DOHH2 (cell line): Measurements from ENCODE around the gene DOCK10.

Experiments used
- H3F3A ChIP-seq: fragments of 200-600 bp; sonication (generic), shearing (Covaris generic); 2 replicates; pipeline ENCODE4 v1.6.0; 2016; ENCODE audit warnings: antibody characterized with exemption, mild to moderate bottlenecking; ENCODE audit not compliant: control insufficient read depth, insufficient read depth
- H3K27ac ChIP-seq: fragments of 200-600 bp; sonication (generic); 2 replicates; pipeline ENCODE4 v1.5.1; 2014; ENCODE audit warnings: low read depth, mild to moderate bottlenecking, low read length, moderate library complexity
- H3K27me3 ChIP-seq: fragments of 200-600 bp; sonication (generic); 2 replicates; pipeline ENCODE4 v1.6.1; 2014; ENCODE audit warnings: mild to moderate bottlenecking, low read length, mixed read lengths; ENCODE audit not compliant: control insufficient read depth
- H3K36me3 ChIP-seq: fragments of 200-600 bp; sonication (generic); 2 replicates; pipeline ENCODE4 v1.6.1; 2014; ENCODE audit warnings: mild to moderate bottlenecking, low read length, moderate library complexity, mixed read lengths; ENCODE audit not compliant: control insufficient read depth
- H3K4me1 ChIP-seq: fragments of 200-600 bp; sonication (generic); 2 replicates; pipeline ENCODE4 v1.6.1; 2014; ENCODE audit warnings: mild to moderate bottlenecking, low read length, mixed read lengths; ENCODE audit not compliant: control insufficient read depth
- H3K4me2 ChIP-seq: fragments of 200-600 bp; sonication (generic); 2 replicates; pipeline ENCODE4 v1.6.0; 2014; ENCODE audit warnings: mild to moderate bottlenecking, low read length, moderate library complexity
- H3K4me3 ChIP-seq: fragments of 200-600 bp; sonication (generic); 2 replicates; pipeline ENCODE4 v1.5.1; 2014; ENCODE audit warnings: mild to moderate bottlenecking, low read length, mixed read lengths
- H3K79me2 ChIP-seq: fragments of 200-600 bp; sonication (generic); 2 replicates; pipeline ENCODE4 v1.6.1; 2014; ENCODE audit warnings: mild to moderate bottlenecking, low read length, mixed read lengths; ENCODE audit not compliant: control insufficient read depth
- H3K9me2 ChIP-seq: fragments of 200-600 bp; sonication (generic); replicated peaks from 2 replicates; pipeline ENCODE4 v1.6.1; 2014; ENCODE audit warnings: mild to moderate bottlenecking, low read length, mixed read lengths; ENCODE audit not compliant: control insufficient read depth
- H3K9me3 ChIP-seq: fragments of 200-600 bp; sonication (generic); 2 replicates; pipeline ENCODE4 v1.6.1; 2014; ENCODE audit warnings: antibody characterized with exemption, low read length, mixed read lengths; ENCODE audit not compliant: control insufficient read depth, insufficient read depth
- H4K20me1 ChIP-seq: fragments of 200-600 bp; sonication (generic); 2 replicates; pipeline ENCODE4 v1.6.0; 2014; ENCODE audit warnings: low read depth, mild to moderate bottlenecking, antibody characterized with exemption, low read length, moderate library complexity; ENCODE audit not compliant: control insufficient read depth, insufficient read depth
- EZH2phosphoT487 ChIP-seq: fragments of 200-600 bp; sonication (generic); IDR thresholded peaks from 2 replicates; pipeline ENCODE4 v1.6.1; 2017; ENCODE audit warnings: borderline replicate concordance, mild to moderate bottlenecking, antibody characterized with exemption, low read length, moderate library complexity, mixed read lengths
- TF ChIP-seq, protein P1 (sequence below): fragments of 200-600 bp; sonication (generic); IDR thresholded peaks from one replicate; pipeline ENCODE4 v1.5.1; 2014; ENCODE audit warnings: antibody characterized with exemption, mild to moderate bottlenecking, low read depth, low read length; ENCODE audit not compliant: poor library complexity, severe bottlenecking

DOCK10 gene

DNA sequence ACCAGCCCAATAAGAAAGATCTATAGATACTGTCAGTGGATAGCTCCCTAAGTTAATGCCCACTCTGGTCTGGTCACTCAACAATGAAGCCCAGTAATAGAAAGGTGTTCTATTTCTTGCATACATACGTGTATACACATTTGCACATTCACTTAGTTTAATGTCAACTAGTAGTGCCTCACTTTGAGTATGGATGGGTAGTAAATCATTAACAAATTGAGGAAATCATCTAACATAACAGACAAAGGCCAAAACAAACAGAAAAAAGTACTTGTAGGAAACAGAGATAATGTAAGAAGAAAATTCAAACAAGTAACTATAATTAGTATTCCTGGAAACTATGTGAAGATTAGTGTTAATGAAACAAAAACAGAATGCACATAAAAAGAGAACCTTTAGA lies 312.8 kb downstream of the DOCK10 start:
- H3K27ac ChIP-seq, result no peak overlapping the region
- H3K4me2 ChIP-seq, result no peak overlapping the region
- TF ChIP-seq, protein P1, sequence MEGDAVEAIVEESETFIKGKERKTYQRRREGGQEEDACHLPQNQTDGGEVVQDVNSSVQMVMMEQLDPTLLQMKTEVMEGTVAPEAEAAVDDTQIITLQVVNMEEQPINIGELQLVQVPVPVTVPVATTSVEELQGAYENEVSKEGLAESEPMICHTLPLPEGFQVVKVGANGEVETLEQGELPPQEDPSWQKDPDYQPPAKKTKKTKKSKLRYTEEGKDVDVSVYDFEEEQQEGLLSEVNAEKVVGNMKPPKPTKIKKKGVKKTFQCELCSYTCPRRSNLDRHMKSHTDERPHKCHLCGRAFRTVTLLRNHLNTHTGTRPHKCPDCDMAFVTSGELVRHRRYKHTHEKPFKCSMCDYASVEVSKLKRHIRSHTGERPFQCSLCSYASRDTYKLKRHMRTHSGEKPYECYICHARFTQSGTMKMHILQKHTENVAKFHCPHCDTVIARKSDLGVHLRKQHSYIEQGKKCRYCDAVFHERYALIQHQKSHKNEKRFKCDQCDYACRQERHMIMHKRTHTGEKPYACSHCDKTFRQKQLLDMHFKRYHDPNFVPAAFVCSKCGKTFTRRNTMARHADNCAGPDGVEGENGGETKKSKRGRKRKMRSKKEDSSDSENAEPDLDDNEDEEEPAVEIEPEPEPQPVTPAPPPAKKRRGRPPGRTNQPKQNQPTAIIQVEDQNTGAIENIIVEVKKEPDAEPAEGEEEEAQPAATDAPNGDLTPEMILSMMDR, result no peak
- no peak for TF ChIP-seq EZH2phosphoT487
- H3K4me3 ChIP-seq, result no peak overlapping the region
- H3K9me3 ChIP-seq, result peaks cover 6% of the 10 kb centered on the region; the same call in 1 of the 2 replicates
- no peaks in the 10 kb centered on the region for H3K79me2 ChIP-seq
- no peaks in the 10 kb centered on the region for H4K20me1 ChIP-seq
- H3K36me3 ChIP-seq, result no peaks in the 10 kb centered on the region
- no peaks in the 10 kb centered on the region for H3F3A ChIP-seq
- H3K9me2 ChIP-seq, result no peaks in the 10 kb centered on the region
- no peaks in the 10 kb centered on the region for H3K4me1 ChIP-seq
- no peaks in the 10 kb centered on the region for H3K27me3 ChIP-seq

DNA sequence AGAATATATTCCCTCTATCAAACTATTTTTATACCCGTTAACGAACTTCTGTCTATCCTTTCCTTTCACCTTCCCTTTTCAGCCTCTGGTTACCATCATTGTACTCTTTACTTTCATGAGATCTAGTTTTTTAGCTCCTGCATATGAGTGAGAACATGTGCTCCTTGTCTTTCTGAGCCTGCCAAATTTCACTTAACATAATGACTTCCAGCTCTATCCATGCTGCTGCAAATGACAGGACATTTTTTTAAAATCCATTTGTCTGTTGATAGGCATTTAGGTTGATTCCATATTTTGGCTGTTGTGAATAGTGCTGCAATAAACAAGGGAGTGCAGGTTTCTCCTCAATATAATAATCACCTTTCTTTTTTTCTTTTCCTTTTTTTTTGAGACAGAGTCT lies 317.9 kb downstream of the DOCK10 start:
- Histone ChIP-seq H3K27me3 (no peaks in the 10 kb centered on the region), H4K20me1 (no peaks in the 10 kb centered on the region), H3K36me3 (no peaks in the 10 kb centered on the region), H3K4me2 (no peak overlapping the region), H3K4me1 (no peaks in the 10 kb centered on the region), H3K27ac (no peak overlapping the region), H3K9me2 (no peaks in the 10 kb centered on the region), H3K4me3 (no peak overlapping the region), H3F3A (no peaks in the 10 kb centered on the region), H3K79me2 (no peaks in the 10 kb centered on the region), H3K9me3 (no peaks in the 10 kb centered on the region; the same call in 1 of the 2 replicates)
- TF ChIP-seq, protein P1, result no peak
- TF ChIP-seq EZH2phosphoT487, result no peak

GRCh38 chr2:224723586-224724217 lies 318.6 kb downstream of the DOCK10 start:
- no peaks in the 10 kb centered on the region for H4K20me1 ChIP-seq
- H3K36me3 ChIP-seq, result no peaks in the 10 kb centered on the region
- no peak overlapping the region for H3K27ac ChIP-seq
- no peaks in the 10 kb centered on the region for H3K27me3 ChIP-seq
- H3K4me3 ChIP-seq, result no peak overlapping the region
- H3K4me2 ChIP-seq, result no peak overlapping the region
- H3K9me3 ChIP-seq, result no peaks in the 10 kb centered on the region; the same call in 1 of the 2 replicates
- no peaks in the 10 kb centered on the region for H3K4me1 ChIP-seq
- H3K9me2 ChIP-seq, result no peaks in the 10 kb centered on the region
- no peaks in the 10 kb centered on the region for H3F3A ChIP-seq
- H3K79me2 ChIP-seq, result no peaks in the 10 kb centered on the region
- TF ChIP-seq, protein P1, result no peak
- TF ChIP-seq EZH2phosphoT487, result no peak
